HG02571 (cell line): ENCODE measurements around the gene MTARC1.

Source experiments
- ATAC-seq: cut with Tn5 transposase; IDR thresholded peaks from one replicate; pipeline ENCODE4 v1.9.1; 2021; ENCODE audit warnings: mild to moderate bottlenecking, moderate library complexity; ENCODE audit not compliant: unreplicated experiment

MTARC1 gene

DNA sequence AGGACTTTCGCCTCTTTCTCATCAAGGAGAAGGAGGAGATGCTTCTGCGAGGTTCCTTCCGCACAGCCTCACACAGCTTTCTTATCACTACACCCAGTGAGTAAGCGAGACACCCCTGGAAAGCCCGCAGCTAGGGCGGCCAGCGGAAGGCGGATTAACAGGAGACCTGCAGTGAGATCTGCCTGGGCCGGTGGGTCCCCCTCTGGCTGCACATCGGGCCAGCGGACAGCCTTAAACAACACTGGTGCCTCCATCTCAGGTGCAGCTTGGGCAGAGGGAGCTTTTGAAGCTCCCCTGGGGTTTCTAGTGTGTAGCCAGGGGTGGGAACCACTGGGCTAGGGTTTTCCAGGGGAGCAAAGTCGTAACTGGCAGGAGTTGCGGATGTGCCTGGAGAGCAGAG is 17.5 kb upstream of the MTARC1 start:
- ATAC-seq = no peak

- ATAC-seq = peak; percentile 63
These were observed 16.3 kb upstream of the MTARC1 start for GRCh38 chr1:220770245-220770913.

DNA sequence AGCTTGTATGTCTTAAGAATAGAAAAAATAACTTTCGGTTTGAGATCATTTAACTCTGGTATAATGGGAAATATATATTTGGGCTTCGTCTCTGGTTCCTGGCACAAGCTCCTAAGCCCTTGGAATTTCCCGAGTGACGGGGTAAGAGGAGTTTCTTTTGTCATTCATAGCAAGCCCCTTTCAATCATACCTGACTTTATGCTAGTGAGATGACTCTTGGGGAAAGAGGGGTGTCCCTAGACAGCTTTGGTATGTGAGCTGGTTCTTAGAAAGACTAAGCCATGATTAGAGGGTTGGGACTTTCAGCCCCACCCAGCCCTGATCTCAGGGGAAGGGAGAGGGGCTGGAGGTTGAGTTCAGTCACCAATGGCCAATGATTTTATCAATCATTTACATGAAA is 13.9 kb upstream of the MTARC1 start:
- no peak for ATAC-seq

GRCh38 chr1:220775240-220775853 is 11.4 kb upstream of the MTARC1 start:
- ATAC-seq = no peak

- no peak for ATAC-seq
These were observed 10.5 kb upstream of the MTARC1 start for GRCh38 chr1:220776254-220776653.

GRCh38 chr1:220776720-220777326 is 9.9 kb upstream of the MTARC1 start:
- ATAC-seq = peak; percentile 82

- ATAC-seq = no peak
These were observed 3.3 kb upstream of the MTARC1 start for GRCh38 chr1:220783453-220783852.

- ATAC-seq = no peak
These were observed 2.0 kb upstream of the MTARC1 start for GRCh38 chr1:220784751-220785150.

- ATAC-seq = no peak
These were observed 1.3 kb upstream of the MTARC1 start for GRCh38 chr1:220785166-220786056.

DNA sequence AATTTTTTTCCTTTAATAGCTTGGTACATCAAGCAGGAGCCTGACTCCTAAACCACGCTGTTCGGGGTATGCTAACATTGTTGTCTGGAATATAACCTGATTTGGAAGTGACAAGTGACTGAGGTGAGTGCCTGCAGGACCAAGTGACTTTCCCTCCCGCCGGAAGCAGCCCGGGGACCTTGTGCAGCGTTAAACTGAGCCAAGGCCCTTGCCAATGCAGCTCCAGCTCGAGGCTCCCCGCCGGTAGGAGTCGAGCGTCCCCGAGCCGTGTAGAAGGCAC is 716 bp upstream of the MTARC1 start:
- ATAC-seq = no peak

- no peak for ATAC-seq
These were observed 431 bp downstream of the MTARC1 start for GRCh38 chr1:220787069-220787619.

GRCh38 chr1:220788900-220789299 is 2.2 kb downstream of the MTARC1 start:
- no peak for ATAC-seq

GRCh38 chr1:220789532-220790147 is 2.9 kb downstream of the MTARC1 start:
- no peak for ATAC-seq

- no peak for ATAC-seq
These were observed 4.6 kb downstream of the MTARC1 start for GRCh38 chr1:220791285-220791684.

DNA sequence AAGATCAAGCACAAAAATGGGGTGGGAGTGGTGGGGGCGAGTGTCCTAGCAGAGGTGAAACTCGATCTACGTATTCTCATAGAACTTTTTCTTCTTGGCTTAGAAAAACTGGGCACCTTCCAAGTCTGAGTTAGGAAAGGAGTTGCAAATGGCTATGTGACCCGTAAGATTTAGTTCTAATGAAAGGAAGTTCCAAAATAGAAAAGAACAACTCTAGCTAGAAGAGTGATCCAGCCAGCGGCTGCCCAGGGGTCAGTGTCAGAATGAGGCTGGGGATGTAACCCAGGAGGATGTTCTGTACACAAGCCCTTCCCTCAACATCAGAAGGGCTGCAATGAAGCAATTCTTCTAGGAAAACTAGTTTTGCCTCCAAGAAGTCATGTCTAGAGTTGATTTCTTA is 5.2 kb downstream of the MTARC1 start:
- ATAC-seq = no peak

DNA sequence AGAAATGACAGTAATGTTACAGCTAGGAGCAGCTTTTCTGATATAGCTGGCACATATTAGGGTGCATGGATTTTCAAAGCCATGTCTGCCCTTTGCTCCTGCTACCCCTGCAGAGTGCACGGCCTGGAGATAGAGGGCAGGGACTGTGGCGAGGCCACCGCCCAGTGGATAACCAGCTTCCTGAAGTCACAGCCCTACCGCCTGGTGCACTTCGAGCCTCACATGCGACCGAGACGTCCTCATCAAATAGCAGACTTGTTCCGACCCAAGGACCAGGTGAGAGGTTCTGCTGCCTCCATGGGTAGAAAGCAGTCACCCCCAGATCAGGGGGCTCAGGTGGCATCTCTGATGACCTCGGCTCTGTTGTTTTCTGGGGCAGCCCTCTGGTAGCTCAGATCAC is 9.8 kb downstream of the MTARC1 start:
- no peak for ATAC-seq

- no peak for ATAC-seq
These were observed 10.3 kb downstream of the MTARC1 start for GRCh38 chr1:220797044-220797443.

- no peak for ATAC-seq
These were observed 10.8 kb downstream of the MTARC1 start for GRCh38 chr1:220797553-220797952.

DNA sequence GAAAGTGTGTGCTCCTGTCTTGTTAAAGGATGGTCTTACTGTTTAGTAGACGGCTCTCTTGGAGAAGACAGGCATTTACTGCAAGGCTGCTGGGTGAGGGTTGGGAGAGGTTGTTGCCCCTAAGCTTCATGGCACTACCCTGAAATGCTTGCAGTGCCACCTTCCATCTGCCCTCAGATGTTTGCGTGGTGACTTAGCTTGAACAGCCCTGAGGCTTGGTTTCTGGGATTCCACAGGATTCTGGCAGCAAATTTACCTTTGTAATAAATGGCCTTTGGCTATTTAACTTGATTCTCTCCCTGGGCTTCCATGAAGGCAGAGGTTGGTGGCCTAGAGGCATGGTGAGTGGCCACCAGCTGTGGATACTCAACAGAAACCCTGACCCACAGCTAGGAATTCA is 11.6 kb downstream of the MTARC1 start:
- ATAC-seq = no peak

GRCh38 chr1:220800262-220800661 is 13.5 kb downstream of the MTARC1 start:
- ATAC-seq = no peak
